A549 (cell line): ENCODE results near the gene RELN. TPM values are rescaled to one million over a fixed set of nuclear protein-coding genes. Genes with fewer than 3 reads are reported as not detected.

Source experiments
- ATAC-seq, 2 experiments: fragments of 200-7000 bp in 1 of 2; fragments of >200 bp in 1 of 2; cut with Nextera tagmentation in 1 of 2; cut with Tn5 transposase in 1 of 2; 3 replicates each; pipeline versions ENCODE4 v1.8.0 to v1.9.1; 2018 to 2020; ENCODE audit warnings: mild to moderate bottlenecking in 1 of 2, moderate library complexity in 1 of 2
- CTCF ChIA-PET: fragments of 300-600 bp; sonication (Branson Sonifier 250); formaldehyde crosslinking; extraction: SDS; loops from one replicate; lab custom pipeline; 2021; ENCODE audit warnings: antibody characterized with exemption, inconsistent platforms; lab: Yijun Ruan, JAX
- POLR2A ChIA-PET: fragments of 350-600 bp; formaldehyde crosslinking; extraction: SDS; loops from one replicate; lab custom pipeline; 2021; ENCODE audit warnings: antibody characterized with exemption, inconsistent platforms; lab: Yijun Ruan, JAX
- DNase-seq, 2 experiments: peaks; one replicate each; pipeline versions ENCODE4 v3.0.0 to v3.0.0-alpha.2; 2011 to 2016; ENCODE audit warnings: low read depth in 1 of 2, low spot score in 1 of 2
- FAIRE-seq: peaks from 2 replicates; lab custom pipeline; 2011; peaks lifted over from hg19 to GRCh38; lab: Jason Lieb, UNC
- H3K27ac ChIP-seq, 2 experiments: fragments of >200 bp; sonication (Bioruptor Twin); formaldehyde crosslinking; 3 replicates each; pipeline ENCODE4 v1.5.1; 2016 to 2017
- H3K4me1 ChIP-seq: fragments of >200 bp; sonication (Bioruptor Twin); formaldehyde crosslinking; 3 replicates; pipeline ENCODE4 v1.6.1; 2016
- H3K4me2 ChIP-seq: fragments of >200 bp; sonication (Bioruptor Twin); formaldehyde crosslinking; 3 replicates; pipeline ENCODE4 v1.6.1; 2016
- H3K4me3 ChIP-seq: fragments of >200 bp; sonication (Bioruptor Twin); formaldehyde crosslinking; 3 replicates; pipeline ENCODE4 v1.5.1; 2016
- H3K9me3 ChIP-seq: fragments of >200 bp; sonication (Bioruptor Twin); formaldehyde crosslinking; 3 replicates; pipeline ENCODE4 v1.6.1; 2016
- CHD4 ChIP-seq: fragments of 200-600 bp; sonication (generic); IDR thresholded peaks from 2 replicates; pipeline ENCODE4 v1.6.1; 2016; ENCODE audit warnings: antibody characterized with exemption, mild to moderate bottlenecking, borderline replicate concordance
- EHF ChIP-seq: fragments of 250-450 bp; sonication (Bioruptor Pico); IDR thresholded peaks from 2 replicates; pipeline ENCODE4 v1.5.0; 2020; ENCODE audit warnings: mild to moderate bottlenecking
- GATA3 ChIP-seq: IDR thresholded peaks from 2 replicates; pipeline ENCODE4 v1.6.1; 2012; ENCODE audit warnings: borderline replicate concordance
- HOXB13 ChIP-seq: fragments of 250-450 bp; sonication (Bioruptor Pico); IDR thresholded peaks from 2 replicates; pipeline ENCODE4 v1.5.0; 2020; ENCODE audit warnings: low read depth, mild to moderate bottlenecking, moderate library complexity
- KDM5A ChIP-seq: fragments of 200-600 bp; sonication (generic); IDR thresholded peaks from 2 replicates; pipeline ENCODE4 v1.6.1; 2016; ENCODE audit warnings: antibody characterized with exemption, mild to moderate bottlenecking
- MAFK ChIP-seq: fragments of 450-650 bp; IDR thresholded peaks from 2 replicates; pipeline ENCODE4 v1.6.1; 2014; ENCODE audit not compliant: partially characterized antibody
- MYC ChIP-seq: IDR thresholded peaks from 2 replicates; pipeline ENCODE4 v1.6.1; 2012; ENCODE audit warnings: mild to moderate bottlenecking, inconsistent platforms, low read length, improper control_type of control experiment, borderline replicate concordance
- NPAS2 ChIP-seq: fragments of 250-450 bp; sonication (Bioruptor Pico); IDR thresholded peaks from 2 replicates; pipeline ENCODE4 v1.8.0; 2022; ENCODE audit warnings: mild to moderate bottlenecking, moderate library complexity, borderline replicate concordance
- NR3C1 ChIP-seq: fragments of >200 bp; sonication (Bioruptor Twin); formaldehyde crosslinking; IDR thresholded peaks from 3 replicates; pipeline ENCODE4 v1.6.1; 2017
- PHF8 ChIP-seq: fragments of 200-600 bp; sonication (generic); IDR thresholded peaks from 2 replicates; pipeline ENCODE4 v1.6.1; 2016; ENCODE audit warnings: low read depth, mild to moderate bottlenecking, antibody characterized with exemption, moderate library complexity, borderline replicate concordance
- POLR2AphosphoS2 ChIP-seq: conservative IDR thresholded peaks from 2 replicates; pipeline ENCODE4 v1.6.1; 2012; ENCODE audit warnings: low read length, improper control_type of control experiment, inconsistent platforms
- RARB ChIP-seq: fragments of 250-450 bp; sonication (Bioruptor Pico); IDR thresholded peaks from 2 replicates; pipeline ENCODE4 v1.8.0; 2021; ENCODE audit warnings: mild to moderate bottlenecking, moderate library complexity
- RCOR1 ChIP-seq: fragments of 150-350 bp; IDR thresholded peaks from 2 replicates; pipeline ENCODE4 v1.6.1; 2014; ENCODE audit warnings: antibody characterized with exemption, low read length, low read depth
- RFX5 ChIP-seq: fragments of 450-650 bp; IDR thresholded peaks from 2 replicates; pipeline ENCODE4 v1.7.1; 2014; ENCODE audit warnings: antibody characterized with exemption, mild to moderate bottlenecking, moderate library complexity
- SMC3 ChIP-seq: fragments of >200 bp; sonication (Bioruptor Twin); formaldehyde crosslinking; IDR thresholded peaks from 3 replicates; pipeline ENCODE4 v1.6.1; 2018; ENCODE audit warnings: inconsistent platforms
- TFCP2L1 ChIP-seq: fragments of 250-450 bp; sonication (Bioruptor Pico); IDR thresholded peaks from 2 replicates; pipeline ENCODE4 v1.5.0; 2021; ENCODE audit warnings: mild to moderate bottlenecking
- ZNF302 ChIP-seq: fragments of 250-450 bp; sonication (Bioruptor Pico); IDR thresholded peaks from 2 replicates; pipeline ENCODE4 v1.9.0; 2021; ENCODE audit warnings: inconsistent platforms, mild to moderate bottlenecking, moderate library complexity
- WGBS: methylation state at CpG from one replicate; pipeline ENCODE4 v1.1.6; 2017; ENCODE audit errors: missing lambda C conversion rate; 5-methylcytosine and 5-hydroxymethylcytosine counted together
- polyA plus RNA-seq, 4 experiments: library from polyadenylated mRNA; depleted of rRNA in 3 of 4; stranded (reverse); fragments of >200 nt; fragmentation: RNase III in 1 of 4; extraction: RNeasy Plus Mini Kit Qiagen cat#74134 plus additional on column Dnase treatment in 1 of 4; gene quantifications; 2 replicates in 3 of 4; 3 replicates in 1 of 4; pipeline ENCODE4 v1.2.3, GENCODE V29; 2011 to 2017
- TF ChIP-seq, protein P1 (sequence below): fragments of >200 bp; sonication (Bioruptor Twin); formaldehyde crosslinking; IDR thresholded peaks from 3 replicates; pipeline ENCODE4 v1.6.1; 2016
- TF ChIP-seq, protein P2 (sequence below): fragments of >200 bp; sonication (Bioruptor Twin); formaldehyde crosslinking; IDR thresholded peaks from 3 replicates; pipeline ENCODE4 v1.5.1; 2016
- TF ChIP-seq, protein P3 (sequence below): IDR thresholded peaks from 2 replicates; pipeline ENCODE4 v1.6.1; 2012; ENCODE audit warnings: low read depth, borderline replicate concordance
- TF ChIP-seq, protein P4 (sequence below): IDR thresholded peaks from 2 replicates; pipeline ENCODE4 v1.6.1; 2012
- TF ChIP-seq, protein P5 (sequence below): fragments of 450-650 bp; IDR thresholded peaks from 2 replicates; pipeline ENCODE4 v1.6.1; 2014; ENCODE audit warnings: antibody characterized with exemption
- TF ChIP-seq, protein P6 (sequence below): IDR thresholded peaks from 2 replicates; pipeline ENCODE4 v1.6.1; 2012

Gene RELN
- polyA plus RNA-seq, 2 of the 4 experiments (the other 2 are of a cell fraction), result not detected

DNA sequence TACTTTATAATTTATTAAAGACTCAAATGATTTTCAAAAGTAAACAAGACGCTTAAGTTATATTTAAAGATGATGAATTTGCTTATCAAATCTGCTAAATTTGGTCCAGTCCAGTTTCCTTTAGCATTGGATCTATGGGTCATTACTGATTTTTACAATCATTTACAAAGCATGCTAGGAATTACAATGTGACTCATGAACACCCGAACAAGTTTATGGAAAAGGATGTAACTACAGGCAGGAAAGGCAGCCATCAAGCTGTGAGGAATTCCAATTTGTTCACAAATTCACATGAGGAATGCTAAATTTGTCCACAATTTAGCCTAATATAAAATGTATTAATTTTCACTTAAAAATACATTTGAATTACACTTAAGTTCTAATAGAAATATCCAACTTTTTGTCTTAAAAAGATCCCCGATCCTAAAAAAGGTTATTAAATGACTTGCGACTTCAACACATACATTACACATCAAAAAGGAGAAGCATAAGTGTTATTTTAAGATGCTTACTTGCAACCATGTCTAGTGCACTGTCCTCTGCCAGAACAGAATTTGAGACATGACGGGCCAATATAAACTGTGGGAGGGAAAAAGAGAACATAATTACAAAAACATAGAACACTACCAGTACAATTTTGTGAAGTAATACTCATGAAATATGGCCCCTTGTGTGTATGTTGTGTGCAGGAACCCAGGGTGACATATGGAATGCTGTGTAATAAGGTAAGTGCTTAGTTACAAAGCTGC is 349.3 kb downstream of the RELN start:
- POLR2A ChIA-PET, result no interaction called here
- FAIRE-seq (no peak), DNase-seq (no peak), ATAC-seq (no peak)
- CTCF ChIA-PET, result no interaction called here
- 46% methylated on average over 5 of the region's 5 CpGs for WGBS
- TF ChIP-seq RCOR1, result no peak
- no peak for TF ChIP-seq TFCP2L1 (CRISPR knock-in tag)
- TF ChIP-seq, protein P1, sequence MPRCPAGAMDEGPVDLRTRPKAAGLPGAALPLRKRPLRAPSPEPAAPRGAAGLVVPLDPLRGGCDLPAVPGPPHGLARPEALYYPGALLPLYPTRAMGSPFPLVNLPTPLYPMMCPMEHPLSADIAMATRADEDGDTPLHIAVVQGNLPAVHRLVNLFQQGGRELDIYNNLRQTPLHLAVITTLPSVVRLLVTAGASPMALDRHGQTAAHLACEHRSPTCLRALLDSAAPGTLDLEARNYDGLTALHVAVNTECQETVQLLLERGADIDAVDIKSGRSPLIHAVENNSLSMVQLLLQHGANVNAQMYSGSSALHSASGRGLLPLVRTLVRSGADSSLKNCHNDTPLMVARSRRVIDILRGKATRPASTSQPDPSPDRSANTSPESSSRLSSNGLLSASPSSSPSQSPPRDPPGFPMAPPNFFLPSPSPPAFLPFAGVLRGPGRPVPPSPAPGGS, result no peak
- TF ChIP-seq GATA3, result no peak
- TF ChIP-seq, protein P2, sequence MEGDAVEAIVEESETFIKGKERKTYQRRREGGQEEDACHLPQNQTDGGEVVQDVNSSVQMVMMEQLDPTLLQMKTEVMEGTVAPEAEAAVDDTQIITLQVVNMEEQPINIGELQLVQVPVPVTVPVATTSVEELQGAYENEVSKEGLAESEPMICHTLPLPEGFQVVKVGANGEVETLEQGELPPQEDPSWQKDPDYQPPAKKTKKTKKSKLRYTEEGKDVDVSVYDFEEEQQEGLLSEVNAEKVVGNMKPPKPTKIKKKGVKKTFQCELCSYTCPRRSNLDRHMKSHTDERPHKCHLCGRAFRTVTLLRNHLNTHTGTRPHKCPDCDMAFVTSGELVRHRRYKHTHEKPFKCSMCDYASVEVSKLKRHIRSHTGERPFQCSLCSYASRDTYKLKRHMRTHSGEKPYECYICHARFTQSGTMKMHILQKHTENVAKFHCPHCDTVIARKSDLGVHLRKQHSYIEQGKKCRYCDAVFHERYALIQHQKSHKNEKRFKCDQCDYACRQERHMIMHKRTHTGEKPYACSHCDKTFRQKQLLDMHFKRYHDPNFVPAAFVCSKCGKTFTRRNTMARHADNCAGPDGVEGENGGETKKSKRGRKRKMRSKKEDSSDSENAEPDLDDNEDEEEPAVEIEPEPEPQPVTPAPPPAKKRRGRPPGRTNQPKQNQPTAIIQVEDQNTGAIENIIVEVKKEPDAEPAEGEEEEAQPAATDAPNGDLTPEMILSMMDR, result no peak
- TF ChIP-seq, protein P3, sequence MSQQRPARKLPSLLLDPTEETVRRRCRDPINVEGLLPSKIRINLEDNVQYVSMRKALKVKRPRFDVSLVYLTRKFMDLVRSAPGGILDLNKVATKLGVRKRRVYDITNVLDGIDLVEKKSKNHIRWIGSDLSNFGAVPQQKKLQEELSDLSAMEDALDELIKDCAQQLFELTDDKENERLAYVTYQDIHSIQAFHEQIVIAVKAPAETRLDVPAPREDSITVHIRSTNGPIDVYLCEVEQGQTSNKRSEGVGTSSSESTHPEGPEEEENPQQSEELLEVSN, result no peak
- TF ChIP-seq POLR2AphosphoS2, result no peak
- TF ChIP-seq NR3C1, result no peak
- TF ChIP-seq, protein P4, sequence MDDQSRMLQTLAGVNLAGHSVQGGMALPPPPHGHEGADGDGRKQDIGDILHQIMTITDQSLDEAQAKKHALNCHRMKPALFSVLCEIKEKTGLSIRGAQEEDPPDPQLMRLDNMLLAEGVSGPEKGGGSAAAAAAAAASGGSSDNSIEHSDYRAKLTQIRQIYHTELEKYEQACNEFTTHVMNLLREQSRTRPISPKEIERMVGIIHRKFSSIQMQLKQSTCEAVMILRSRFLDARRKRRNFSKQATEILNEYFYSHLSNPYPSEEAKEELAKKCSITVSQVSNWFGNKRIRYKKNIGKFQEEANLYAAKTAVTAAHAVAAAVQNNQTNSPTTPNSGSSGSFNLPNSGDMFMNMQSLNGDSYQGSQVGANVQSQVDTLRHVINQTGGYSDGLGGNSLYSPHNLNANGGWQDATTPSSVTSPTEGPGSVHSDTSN, result no peak
- TF ChIP-seq MYC, result no peak
- TF ChIP-seq MAFK, result no peak
- no peak for TF ChIP-seq RARB (CRISPR knock-in tag)
- TF ChIP-seq SMC3, result no peak
- TF ChIP-seq, protein P5, sequence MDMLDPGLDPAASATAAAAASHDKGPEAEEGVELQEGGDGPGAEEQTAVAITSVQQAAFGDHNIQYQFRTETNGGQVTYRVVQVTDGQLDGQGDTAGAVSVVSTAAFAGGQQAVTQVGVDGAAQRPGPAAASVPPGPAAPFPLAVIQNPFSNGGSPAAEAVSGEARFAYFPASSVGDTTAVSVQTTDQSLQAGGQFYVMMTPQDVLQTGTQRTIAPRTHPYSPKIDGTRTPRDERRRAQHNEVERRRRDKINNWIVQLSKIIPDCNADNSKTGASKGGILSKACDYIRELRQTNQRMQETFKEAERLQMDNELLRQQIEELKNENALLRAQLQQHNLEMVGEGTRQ, result no peak
- Histone ChIP-seq H3K27ac (no peak overlapping the region), H3K4me3 (no peak overlapping the region), H3K4me2 (no peak overlapping the region), H3K9me3 (no peaks in the 10 kb centered on the region), H3K4me1 (peaks cover 9% of the 10 kb centered on the region; the same call in 1 of the 3 replicates)

DNA sequence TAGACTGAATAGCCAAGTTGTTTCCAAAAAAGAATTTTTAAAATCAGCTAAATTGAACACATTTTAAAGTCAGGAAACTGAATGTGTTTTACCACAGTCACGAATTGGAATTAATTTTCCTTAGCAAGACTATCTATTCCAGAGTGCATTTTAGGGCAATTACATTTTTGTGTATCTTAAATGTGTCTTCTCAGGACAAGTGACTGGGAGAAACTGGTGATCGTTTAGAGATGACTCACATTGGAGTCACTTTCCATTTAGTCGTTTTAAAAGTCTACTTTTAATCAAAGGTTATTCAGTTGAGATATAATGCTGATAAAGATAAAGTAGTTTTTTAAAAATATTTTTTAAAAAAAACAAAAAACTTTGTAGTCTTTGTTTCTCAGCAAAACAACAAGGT is 351.7 kb downstream of the RELN start:
- TF ChIP-seq EHF (CRISPR knock-in tag), result no peak
- TF ChIP-seq SMC3, result no peak
- no peak for TF ChIP-seq HOXB13 (CRISPR knock-in tag)
- no peak for TF ChIP-seq NPAS2 (CRISPR knock-in tag)
- TF ChIP-seq ZNF302 (CRISPR knock-in tag), result no peak
- TF ChIP-seq, protein P6, sequence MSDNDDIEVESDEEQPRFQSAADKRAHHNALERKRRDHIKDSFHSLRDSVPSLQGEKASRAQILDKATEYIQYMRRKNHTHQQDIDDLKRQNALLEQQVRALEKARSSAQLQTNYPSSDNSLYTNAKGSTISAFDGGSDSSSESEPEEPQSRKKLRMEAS, result no peak
- no peak for TF ChIP-seq RARB (CRISPR knock-in tag)
- TF ChIP-seq RFX5, result no peak
- TF ChIP-seq PHF8, result no peak
- TF ChIP-seq KDM5A, result no peak
- no peak for TF ChIP-seq MAFK
- TF ChIP-seq, protein P4, result no peak
- TF ChIP-seq CHD4, result no peak
- ATAC-seq, result no peak
- POLR2A ChIA-PET, result no interaction called here
- Histone ChIP-seq H3K9me3 (no peaks in the 10 kb centered on the region), H3K27ac (no peak overlapping the region), H3K4me1 (peaks cover 9% of the 10 kb centered on the region; the same call in 1 of the 3 replicates), H3K4me2 (peak overlapping the region; percentile 22; the same call in 1 of the 3 replicates), H3K4me3 (no peak overlapping the region)
- 3% methylated on average over 3 of the region's 3 CpGs for WGBS
- DNase-seq, result no peak
- CTCF ChIA-PET, result interaction anchor here (0.6 kb wide), 1 partner anchor 76 kb away, joined by 3 read pairs; no protein-coding TSS in a partner anchor
- no peak for FAIRE-seq
